Osteocyte (in vitro differentiated cells): ENCODE data around the gene MAP6. TPM values are rescaled to one million over a fixed set of nuclear protein-coding genes. Genes with fewer than 3 reads are reported as not detected.

Experiments used
- DNase-seq: peaks from one replicate; pipeline ENCODE4 v3.0.0; 2021; ENCODE audit warnings: mixed read lengths; ENCODE audit not compliant: unreplicated experiment; ENCODE audit errors: extremely low spot score
- H3K27ac Mint-ChIP-seq: one replicate; pipeline ENCODE4 v1.8.0; 2021; ENCODE audit warnings: mild to moderate bottlenecking, mixed read lengths; ENCODE audit not compliant: unreplicated experiment
- H3K27me3 Mint-ChIP-seq: one replicate; pipeline ENCODE4 v1.8.0; 2021; ENCODE audit warnings: mixed read lengths; ENCODE audit not compliant: unreplicated experiment
- H3K36me3 Mint-ChIP-seq: one replicate; pipeline ENCODE4 v1.8.0; 2021; ENCODE audit warnings: mixed read lengths; ENCODE audit not compliant: unreplicated experiment
- H3K4me1 Mint-ChIP-seq: one replicate; pipeline ENCODE4 v1.8.0; 2021; ENCODE audit warnings: mixed read lengths; ENCODE audit not compliant: unreplicated experiment
- H3K4me3 Mint-ChIP-seq: one replicate; pipeline ENCODE4 v1.8.0; 2021; ENCODE audit warnings: mild to moderate bottlenecking, moderate library complexity, mixed read lengths; ENCODE audit not compliant: unreplicated experiment
- H3K9me3 Mint-ChIP-seq: one replicate; pipeline ENCODE4 v1.8.0; 2021; ENCODE audit warnings: mixed read lengths; ENCODE audit not compliant: unreplicated experiment
- total RNA-seq: library from RNA; stranded (reverse); gene quantifications from 2 replicates; pipeline ENCODE4 v1.2.1, GENCODE V29; 2021
- TF ChIP-seq, protein P1 (sequence below): fragments of 200-600 bp; sonication (generic); IDR thresholded peaks from 2 replicates; pipeline ENCODE4 v1.5.0; 2021; ENCODE audit warnings: antibody characterized with exemption, mild to moderate bottlenecking, moderate library complexity

The MAP6 gene
- total RNA-seq, 1 donor from 2014 or later = 2.3 TPM

- Mint-ChIP-seq H3K27me3 (peaks cover 51% of the 10 kb centered on the region), H3K27ac (no peak overlapping the region)
Measured at GRCh38 chr11:75651218-75651617, 17.6 kb downstream of the MAP6 start.

DNA sequence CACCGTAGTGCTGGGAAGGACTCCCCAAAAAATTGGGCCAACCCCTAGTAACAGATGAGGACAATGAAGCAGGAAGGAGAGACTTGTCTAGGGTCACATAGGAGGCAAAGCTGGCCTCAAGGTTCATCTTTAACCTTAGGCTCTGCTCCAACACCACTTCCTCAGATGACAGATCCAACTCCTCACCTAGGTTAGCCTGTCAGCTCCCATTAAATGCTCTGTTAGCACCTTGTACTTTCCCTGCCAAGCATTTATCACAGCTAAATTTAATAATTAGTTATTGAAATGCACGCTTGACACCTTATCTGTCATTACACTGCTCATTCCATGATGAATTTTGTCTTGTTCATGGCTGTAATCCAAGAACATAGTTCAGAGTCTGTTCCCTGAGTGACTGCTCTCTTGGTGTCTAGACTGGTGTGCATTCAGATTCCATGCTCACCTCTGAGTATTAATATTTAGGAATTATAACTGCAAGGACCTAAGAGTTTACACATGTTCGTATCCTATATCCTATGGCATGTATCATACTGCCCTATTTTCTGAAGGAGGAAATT, 18.6 kb downstream of the MAP6 start:
- H3K4me3 Mint-ChIP-seq = no peak overlapping the region
- TF ChIP-seq, protein P1, sequence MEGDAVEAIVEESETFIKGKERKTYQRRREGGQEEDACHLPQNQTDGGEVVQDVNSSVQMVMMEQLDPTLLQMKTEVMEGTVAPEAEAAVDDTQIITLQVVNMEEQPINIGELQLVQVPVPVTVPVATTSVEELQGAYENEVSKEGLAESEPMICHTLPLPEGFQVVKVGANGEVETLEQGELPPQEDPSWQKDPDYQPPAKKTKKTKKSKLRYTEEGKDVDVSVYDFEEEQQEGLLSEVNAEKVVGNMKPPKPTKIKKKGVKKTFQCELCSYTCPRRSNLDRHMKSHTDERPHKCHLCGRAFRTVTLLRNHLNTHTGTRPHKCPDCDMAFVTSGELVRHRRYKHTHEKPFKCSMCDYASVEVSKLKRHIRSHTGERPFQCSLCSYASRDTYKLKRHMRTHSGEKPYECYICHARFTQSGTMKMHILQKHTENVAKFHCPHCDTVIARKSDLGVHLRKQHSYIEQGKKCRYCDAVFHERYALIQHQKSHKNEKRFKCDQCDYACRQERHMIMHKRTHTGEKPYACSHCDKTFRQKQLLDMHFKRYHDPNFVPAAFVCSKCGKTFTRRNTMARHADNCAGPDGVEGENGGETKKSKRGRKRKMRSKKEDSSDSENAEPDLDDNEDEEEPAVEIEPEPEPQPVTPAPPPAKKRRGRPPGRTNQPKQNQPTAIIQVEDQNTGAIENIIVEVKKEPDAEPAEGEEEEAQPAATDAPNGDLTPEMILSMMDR = no peak
- H3K27me3 Mint-ChIP-seq = peaks cover 60% of the 10 kb centered on the region
- H3K4me1 Mint-ChIP-seq = no peaks in the 10 kb centered on the region
- H3K27ac Mint-ChIP-seq = no peak overlapping the region
- no peak for DNase-seq
- no peaks in the 10 kb centered on the region for H3K36me3 Mint-ChIP-seq
- no peaks in the 10 kb centered on the region for H3K9me3 Mint-ChIP-seq

More at GRCh38 chr11:75651218-75651617, 17.6 kb downstream of the MAP6 start:
- Mint-ChIP-seq H3K4me3 (no peak overlapping the region), H3K36me3 (no peaks in the 10 kb centered on the region), H3K9me3 (no peaks in the 10 kb centered on the region), H3K4me1 (no peaks in the 10 kb centered on the region)
- TF ChIP-seq, protein P1 = no peak
- DNase-seq = no peak

DNA sequence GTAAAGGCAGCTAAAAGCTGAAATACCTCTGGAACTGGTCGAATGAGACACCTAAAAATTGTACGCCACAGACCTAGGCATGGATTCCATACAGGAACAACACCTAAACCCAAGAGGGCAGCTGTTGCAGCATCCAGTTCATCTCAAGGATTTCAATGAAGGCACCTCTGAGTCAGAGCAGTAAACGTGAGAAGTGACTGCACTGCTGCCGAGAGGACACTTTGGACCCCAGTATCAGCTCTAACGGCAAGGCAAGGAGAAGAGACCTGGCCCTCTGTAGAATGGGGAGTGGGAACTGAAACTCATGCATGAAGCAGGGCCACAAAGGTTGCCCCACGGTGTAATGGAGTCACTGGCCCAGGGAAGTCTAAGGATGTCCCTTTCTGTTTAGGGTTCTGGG, 23.9 kb downstream of the MAP6 start:
- H3K4me3 Mint-ChIP-seq = no peak overlapping the region
- peaks cover 2% of the 10 kb centered on the region for H3K4me1 Mint-ChIP-seq
- no peaks in the 10 kb centered on the region for H3K9me3 Mint-ChIP-seq
- DNase-seq = no peak
- peaks cover 60% of the 10 kb centered on the region for H3K27me3 Mint-ChIP-seq
- no peaks in the 10 kb centered on the region for H3K36me3 Mint-ChIP-seq
- TF ChIP-seq, protein P1 = no peak
- no peak overlapping the region for H3K27ac Mint-ChIP-seq

DNA sequence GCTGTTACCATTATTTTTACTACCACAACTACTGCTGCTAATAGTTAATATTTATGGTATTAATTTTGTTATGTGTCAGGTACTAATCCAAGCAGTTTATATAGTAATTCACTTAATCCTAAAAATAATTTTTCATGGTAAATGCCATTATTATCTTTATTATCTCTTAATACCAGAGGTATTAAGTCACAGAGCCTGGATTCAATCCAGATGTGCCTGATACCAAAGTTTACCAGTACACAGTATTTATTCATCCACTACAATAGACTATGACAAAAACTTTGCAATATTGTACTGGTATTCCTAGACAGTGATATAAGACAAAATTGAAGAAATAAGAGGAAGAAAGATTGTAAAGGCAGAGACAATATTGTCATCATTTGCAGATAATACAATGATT, 24.5 kb downstream of the MAP6 start:
- TF ChIP-seq, protein P1 = no peak
- Mint-ChIP-seq H3K9me3 (no peaks in the 10 kb centered on the region), H3K27me3 (peaks cover 60% of the 10 kb centered on the region), H3K4me1 (peaks cover 4% of the 10 kb centered on the region), H3K4me3 (no peak overlapping the region), H3K36me3 (no peaks in the 10 kb centered on the region), H3K27ac (no peak overlapping the region)
- no peak for DNase-seq

DNA sequence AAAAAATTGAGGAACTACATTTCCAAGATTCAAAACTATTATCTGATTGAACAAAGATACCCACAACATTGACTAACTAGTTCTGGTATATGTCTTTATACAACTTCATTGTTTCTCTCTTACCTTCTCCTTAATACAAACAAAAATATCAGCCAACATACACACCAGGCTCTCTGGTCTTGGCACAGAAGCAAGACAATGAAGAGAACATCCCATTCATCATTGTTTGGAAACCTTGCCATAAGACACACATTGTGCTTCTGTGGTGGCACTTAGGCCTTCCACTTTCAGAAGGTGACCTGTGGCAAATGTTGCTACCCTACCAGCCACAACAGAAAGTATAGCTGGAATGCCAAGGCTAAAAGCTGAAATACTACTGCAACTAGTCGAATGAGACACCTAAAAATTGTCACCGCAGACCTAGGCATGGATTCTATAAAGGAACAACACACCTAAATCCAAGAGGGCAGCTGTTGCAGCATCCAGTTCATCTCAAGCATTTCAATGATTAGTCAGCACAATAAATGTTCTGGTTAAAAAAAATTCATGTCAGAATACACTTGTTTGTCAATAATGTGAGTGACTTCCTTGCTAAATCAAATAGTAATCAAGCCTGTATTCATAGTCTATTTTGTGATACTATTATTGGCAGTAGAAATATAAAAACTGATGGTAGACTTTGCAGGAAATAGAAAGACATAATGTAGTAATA, 26.3 kb downstream of the MAP6 start:
- peaks cover 56% of the 10 kb centered on the region for H3K27me3 Mint-ChIP-seq
- DNase-seq = no peak

More for the DNA sequence above, 26.3 kb downstream of the MAP6 start:
- Mint-ChIP-seq H3K9me3 (no peaks in the 10 kb centered on the region), H3K4me3 (no peak overlapping the region), H3K27ac (no peak overlapping the region), H3K4me1 (peaks cover 4% of the 10 kb centered on the region), H3K36me3 (no peaks in the 10 kb centered on the region)
- TF ChIP-seq, protein P1 = no peak
